H9 (cell line): ENCODE data around the gene LDHD. TPM values are rescaled to one million over a fixed set of nuclear protein-coding genes. Genes with fewer than 3 reads are reported as not detected.
A peak's percentile ranks its signal among the peaks of the same experiment; 100 is the strongest.

Experiments
- DNase-seq: peaks from one replicate; pipeline ENCODE4 v3.0.0-alpha.2; 2017
- H2AFZ ChIP-seq: one replicate; pipeline ENCODE4 v1.6.1; 2013; ENCODE audit warnings: mild to moderate bottlenecking, low read length, control low read depth, moderate library complexity
- H2AK5ac ChIP-seq: 2 replicates; pipeline ENCODE4 v1.6.1; 2013; ENCODE audit warnings: low read length, control low read depth, mixed read lengths; ENCODE audit not compliant: insufficient read length
- H2BK120ac ChIP-seq: one replicate; pipeline ENCODE4 v1.6.1; 2013; ENCODE audit warnings: low read depth, mild to moderate bottlenecking, low read length, control low read depth, inconsistent platforms; ENCODE audit not compliant: poor library complexity, severe bottlenecking
- H2BK12ac ChIP-seq: 2 replicates; pipeline ENCODE4 v1.6.1; 2013; ENCODE audit warnings: low read length, control low read depth, mixed read lengths, low read depth; ENCODE audit not compliant: insufficient read length
- H2BK15ac ChIP-seq: 2 replicates; pipeline ENCODE4 v1.6.1; 2013; ENCODE audit warnings: low read depth, low read length, control low read depth
- H2BK20ac ChIP-seq: one replicate; pipeline ENCODE4 v1.6.1; 2013; ENCODE audit warnings: low read depth, mild to moderate bottlenecking, low read length, control low read depth, inconsistent platforms; ENCODE audit not compliant: poor library complexity, severe bottlenecking
- H2BK5ac ChIP-seq: 2 replicates; pipeline ENCODE4 v1.6.1; 2013; ENCODE audit warnings: low read length, control low read depth, mixed read lengths; ENCODE audit not compliant: insufficient read length
- H3K14ac ChIP-seq: 2 replicates; pipeline ENCODE4 v1.6.1; 2013; ENCODE audit warnings: low read length, control low read depth; ENCODE audit not compliant: insufficient read depth
- H3K18ac ChIP-seq: 2 replicates; pipeline ENCODE4 v1.6.1; 2013; ENCODE audit warnings: low read depth, mild to moderate bottlenecking, mixed read lengths, low read length, control low read depth; ENCODE audit not compliant: insufficient read length
- H3K23ac ChIP-seq: 2 replicates; pipeline ENCODE4 v1.6.1; 2013; ENCODE audit warnings: low read length, control low read depth, mixed read lengths, low read depth; ENCODE audit not compliant: insufficient read length
- H3K23me2 ChIP-seq: 2 replicates; pipeline ENCODE4 v1.6.1; 2013; ENCODE audit warnings: low read depth, mild to moderate bottlenecking, mixed read lengths, low read length, control low read depth; ENCODE audit not compliant: insufficient read length, poor library complexity, severe bottlenecking
- H3K27ac ChIP-seq: 2 replicates; pipeline ENCODE4 v1.5.1; 2013; ENCODE audit warnings: low read length, control low read depth, mixed read lengths, low read depth; ENCODE audit not compliant: insufficient read length
- H3K27me3 ChIP-seq: 2 replicates; pipeline ENCODE4 v1.6.1; 2013; ENCODE audit warnings: low read length, control low read depth, inconsistent platforms; ENCODE audit not compliant: insufficient read depth
- H3K4ac ChIP-seq: 2 replicates; pipeline ENCODE4 v1.6.1; 2013; ENCODE audit warnings: low read depth, mild to moderate bottlenecking, control low read depth, inconsistent platforms, low read length, moderate library complexity
- H3K4me1 ChIP-seq: 2 replicates; pipeline ENCODE4 v1.6.1; 2013; ENCODE audit warnings: low read length, control low read depth, inconsistent platforms; ENCODE audit not compliant: insufficient read depth
- H3K4me2 ChIP-seq: 2 replicates; pipeline ENCODE4 v1.6.1; 2013; ENCODE audit warnings: low read length, control low read depth, mixed read lengths; ENCODE audit not compliant: insufficient read length, insufficient read depth
- H3K56ac ChIP-seq: 2 replicates; pipeline ENCODE4 v1.6.1; 2013; ENCODE audit warnings: low read depth, mild to moderate bottlenecking, mixed read lengths, low read length, control low read depth; ENCODE audit not compliant: insufficient read length
- H3K79me1 ChIP-seq: 2 replicates; pipeline ENCODE4 v1.6.1; 2013; ENCODE audit warnings: low read depth, mild to moderate bottlenecking, moderate library complexity, low read length, control low read depth, inconsistent platforms; ENCODE audit not compliant: insufficient read depth, poor library complexity, severe bottlenecking
- H3K79me2 ChIP-seq: 2 replicates; pipeline ENCODE4 v1.6.1; 2013; ENCODE audit warnings: low read length, control low read depth, inconsistent platforms; ENCODE audit not compliant: insufficient read depth
- H3K9ac ChIP-seq: 2 replicates; pipeline ENCODE4 v1.6.1; 2013; ENCODE audit warnings: low read length, control low read depth, mixed read lengths; ENCODE audit not compliant: insufficient read length; ENCODE audit errors: extremely low read depth
- H3K9me3 ChIP-seq: one replicate; pipeline ENCODE4 v1.6.1; 2013; ENCODE audit warnings: low read depth, low read length, inconsistent platforms; ENCODE audit not compliant: control insufficient read depth
- H3T11ph ChIP-seq: one replicate; pipeline ENCODE4 v1.6.1; 2013; ENCODE audit warnings: mild to moderate bottlenecking, low read length, control low read depth, inconsistent platforms
- H4K20me1 ChIP-seq: one replicate; pipeline ENCODE4 v1.6.1; 2013; ENCODE audit not compliant: control insufficient read depth, insufficient read length, insufficient read depth
- H4K5ac ChIP-seq: 2 replicates; pipeline ENCODE4 v1.6.1; 2013; ENCODE audit warnings: low read depth, mild to moderate bottlenecking, mixed read lengths, low read length, control low read depth; ENCODE audit not compliant: insufficient read length
- H4K8ac ChIP-seq: replicated peaks from 2 replicates; pipeline ENCODE4 v1.6.1; 2013; ENCODE audit warnings: low read length, control low read depth, mixed read lengths, low read depth; ENCODE audit not compliant: insufficient read length
- H4K91ac ChIP-seq: 2 replicates; pipeline ENCODE4 v1.6.1; 2013; ENCODE audit warnings: low read depth, mild to moderate bottlenecking, moderate library complexity, mixed read lengths, low read length, control low read depth; ENCODE audit not compliant: insufficient read length
- H3K27ac Mint-ChIP-seq, 3 experiments: 2 replicates in 2 of 3; 3 replicates in 1 of 3; pipeline ENCODE4 v1.8.0; 2020 to 2021; ENCODE audit warnings: mixed read lengths in 3 of 3, mild to moderate bottlenecking in 1 of 3, moderate library complexity in 1 of 3
- H3K27me3 Mint-ChIP-seq: 2 replicates; pipeline ENCODE4 v1.8.0; 2021; ENCODE audit warnings: low read depth, mild to moderate bottlenecking, moderate library complexity, mixed read lengths
- H3K36me3 Mint-ChIP-seq, 3 experiments: 2 replicates in 2 of 3; 3 replicates in 1 of 3; pipeline ENCODE4 v1.8.0; 2020 to 2021; ENCODE audit warnings: low read depth in 3 of 3, mixed read lengths in 3 of 3; ENCODE audit not compliant: insufficient read depth in 1 of 3
- H3K4me1 Mint-ChIP-seq, 2 experiments: 2 replicates each; pipeline ENCODE4 v1.8.0; 2020; ENCODE audit warnings: mixed read lengths in 2 of 2
- H3K4me3 Mint-ChIP-seq, 2 experiments: 2 replicates in 1 of 2; 3 replicates in 1 of 2; pipeline ENCODE4 v1.8.0; 2020 to 2021; ENCODE audit warnings: mild to moderate bottlenecking in 2 of 2, mixed read lengths in 2 of 2, moderate library complexity in 1 of 2
- H3K9me3 Mint-ChIP-seq, 2 experiments: 2 replicates in 1 of 2; 3 replicates in 1 of 2; pipeline ENCODE4 v1.8.0; 2020; ENCODE audit warnings: mild to moderate bottlenecking in 2 of 2, mixed read lengths in 2 of 2, moderate library complexity in 1 of 2
- WGBS: extraction: QIAGEN DNeasy Blood & Tissue Kit; methylation state at CpG from one replicate; pipeline ENCODE4 v1.1.7; 2013; ENCODE audit warnings: missing lambda C conversion rate, low lambda C conversion rate, mixed read lengths; ENCODE audit not compliant: insufficient read length; ENCODE audit errors: extremely low coverage; 5-methylcytosine and 5-hydroxymethylcytosine counted together
- total RNA-seq: library from RNA; stranded (reverse); gene quantifications from 2 replicates; pipeline ENCODE4 v1.2.1, GENCODE V29; 2021
- TF ChIP-seq, protein P1 (sequence below): fragments of 200-600 bp; sonication (generic); conservative IDR thresholded peaks from 3 replicates; pipeline ENCODE4 v1.8.0; 2021; ENCODE audit warnings: antibody characterized with exemption, mild to moderate bottlenecking

Gene LDHD
- total RNA-seq, 1 experiment from 2014 or later = 14.7 TPM

DNA sequence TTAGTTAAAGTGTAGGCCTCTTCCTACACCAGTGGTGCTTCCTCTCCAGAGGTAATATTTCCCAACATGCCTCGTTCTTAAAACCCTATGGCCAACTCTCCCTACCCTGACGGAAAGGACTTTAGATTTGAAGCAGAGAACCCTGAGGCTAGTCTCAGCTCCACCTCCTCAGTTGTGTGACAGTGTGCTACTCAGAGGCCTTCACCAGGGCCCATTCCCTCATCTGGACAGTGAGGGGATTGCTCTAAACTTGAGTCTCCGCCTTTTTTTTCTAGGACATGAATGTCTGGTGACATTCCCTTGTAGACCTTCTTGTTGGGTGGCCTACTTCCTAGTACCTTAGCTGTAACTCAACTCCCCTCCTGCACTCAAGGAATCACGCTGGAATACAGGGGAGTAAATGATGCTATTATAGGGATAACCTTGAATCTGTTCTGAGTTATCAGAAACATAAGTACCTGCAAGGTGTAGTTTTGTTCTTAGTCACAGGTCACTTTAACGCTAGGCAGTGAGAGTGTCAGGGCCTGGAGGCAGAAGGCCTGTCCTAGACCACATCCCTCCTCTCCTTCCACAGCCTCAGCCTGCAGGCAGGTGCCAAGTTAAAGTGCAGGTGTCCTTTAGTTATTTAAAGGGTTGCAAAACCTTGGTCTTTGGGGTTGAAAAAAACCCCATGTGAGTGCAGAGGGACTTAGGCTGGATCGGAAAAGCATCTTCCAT is 26.9 kb downstream of the LDHD start:
- Histone ChIP-seq H2BK5ac (no peak overlapping the region), H3K56ac (no peak overlapping the region), H4K91ac (no peak overlapping the region), H2BK15ac (no peak overlapping the region), H3K18ac (no peak overlapping the region), H3K23ac (no peak overlapping the region), H3K9me3 (no peaks in the 10 kb centered on the region), H3K4ac (no peak overlapping the region), H3K9ac (no peak overlapping the region), H3K23me2 (no peaks in the 10 kb centered on the region), H3K79me2 (peaks cover 3% of the 10 kb centered on the region; the same call in 1 of the 2 replicates), H3T11ph (no peak overlapping the region), H2BK12ac (no peak overlapping the region), H2BK20ac (no peak overlapping the region), H4K5ac (no peak overlapping the region), H4K8ac (no peak overlapping the region), H3K4me1 (peaks cover 3% of the 10 kb centered on the region), H2AFZ (no peak overlapping the region), H3K14ac (no peak overlapping the region), H4K20me1 (no peaks in the 10 kb centered on the region), H2BK120ac (no peak overlapping the region), H3K27ac (no peak overlapping the region), H2AK5ac (no peak overlapping the region), H3K79me1 (no peaks in the 10 kb centered on the region), H3K27me3 (no peaks in the 10 kb centered on the region), H3K4me2 (no peak overlapping the region)
- no peaks in the 10 kb centered on the region for H3K27me3 Mint-ChIP-seq
- no peaks in the 10 kb centered on the region for H3K9me3 Mint-ChIP-seq
- peaks cover 4 to 19% (median 7%) of the 10 kb centered on the region in 3 experiments; a peak in 6 of 7 replicates for H3K36me3 Mint-ChIP-seq
- peaks cover 41 to 54% of the 10 kb centered on the region in 2 experiments for H3K4me1 Mint-ChIP-seq
- H3K27ac Mint-ChIP-seq = peak overlapping the region in 2 of 3 experiments; percentile 62 to 65; a peak in 4 of 7 replicates
- WGBS = no CpG with 5 or more reads among the region's 6 CpGs
- no peak overlapping the region for H3K4me3 Mint-ChIP-seq
- DNase-seq = no peak
- TF ChIP-seq, protein P1, sequence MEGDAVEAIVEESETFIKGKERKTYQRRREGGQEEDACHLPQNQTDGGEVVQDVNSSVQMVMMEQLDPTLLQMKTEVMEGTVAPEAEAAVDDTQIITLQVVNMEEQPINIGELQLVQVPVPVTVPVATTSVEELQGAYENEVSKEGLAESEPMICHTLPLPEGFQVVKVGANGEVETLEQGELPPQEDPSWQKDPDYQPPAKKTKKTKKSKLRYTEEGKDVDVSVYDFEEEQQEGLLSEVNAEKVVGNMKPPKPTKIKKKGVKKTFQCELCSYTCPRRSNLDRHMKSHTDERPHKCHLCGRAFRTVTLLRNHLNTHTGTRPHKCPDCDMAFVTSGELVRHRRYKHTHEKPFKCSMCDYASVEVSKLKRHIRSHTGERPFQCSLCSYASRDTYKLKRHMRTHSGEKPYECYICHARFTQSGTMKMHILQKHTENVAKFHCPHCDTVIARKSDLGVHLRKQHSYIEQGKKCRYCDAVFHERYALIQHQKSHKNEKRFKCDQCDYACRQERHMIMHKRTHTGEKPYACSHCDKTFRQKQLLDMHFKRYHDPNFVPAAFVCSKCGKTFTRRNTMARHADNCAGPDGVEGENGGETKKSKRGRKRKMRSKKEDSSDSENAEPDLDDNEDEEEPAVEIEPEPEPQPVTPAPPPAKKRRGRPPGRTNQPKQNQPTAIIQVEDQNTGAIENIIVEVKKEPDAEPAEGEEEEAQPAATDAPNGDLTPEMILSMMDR = no peak
